ENCODE measurements around the gene ZDHHC7.
"Not testable (repeated sequence)": the region's sequence is repeated elsewhere in the genome, so short reads cannot be mapped to it uniquely, and the experiment has no call there.

Gene ZDHHC7

DNA sequence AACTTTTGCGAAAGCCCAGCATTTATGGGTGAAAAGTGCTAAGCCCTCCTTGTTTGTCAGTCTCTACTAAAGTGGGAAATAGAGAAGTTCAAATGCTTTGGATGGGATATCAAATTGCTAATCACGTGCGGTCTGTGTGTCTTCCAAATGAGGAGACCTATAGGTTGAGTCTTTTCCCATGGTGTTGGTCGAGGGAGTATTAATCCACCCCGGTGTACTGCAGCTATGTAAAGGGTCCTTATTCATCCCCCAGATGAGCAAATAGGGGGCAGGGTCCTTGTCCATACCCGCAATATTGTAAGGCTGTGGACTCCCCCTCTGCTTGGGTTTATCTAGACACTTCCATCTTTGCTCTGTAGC, 30.8 kb upstream of the ZDHHC7 start:
- DNase-seq: no peak

DNA sequence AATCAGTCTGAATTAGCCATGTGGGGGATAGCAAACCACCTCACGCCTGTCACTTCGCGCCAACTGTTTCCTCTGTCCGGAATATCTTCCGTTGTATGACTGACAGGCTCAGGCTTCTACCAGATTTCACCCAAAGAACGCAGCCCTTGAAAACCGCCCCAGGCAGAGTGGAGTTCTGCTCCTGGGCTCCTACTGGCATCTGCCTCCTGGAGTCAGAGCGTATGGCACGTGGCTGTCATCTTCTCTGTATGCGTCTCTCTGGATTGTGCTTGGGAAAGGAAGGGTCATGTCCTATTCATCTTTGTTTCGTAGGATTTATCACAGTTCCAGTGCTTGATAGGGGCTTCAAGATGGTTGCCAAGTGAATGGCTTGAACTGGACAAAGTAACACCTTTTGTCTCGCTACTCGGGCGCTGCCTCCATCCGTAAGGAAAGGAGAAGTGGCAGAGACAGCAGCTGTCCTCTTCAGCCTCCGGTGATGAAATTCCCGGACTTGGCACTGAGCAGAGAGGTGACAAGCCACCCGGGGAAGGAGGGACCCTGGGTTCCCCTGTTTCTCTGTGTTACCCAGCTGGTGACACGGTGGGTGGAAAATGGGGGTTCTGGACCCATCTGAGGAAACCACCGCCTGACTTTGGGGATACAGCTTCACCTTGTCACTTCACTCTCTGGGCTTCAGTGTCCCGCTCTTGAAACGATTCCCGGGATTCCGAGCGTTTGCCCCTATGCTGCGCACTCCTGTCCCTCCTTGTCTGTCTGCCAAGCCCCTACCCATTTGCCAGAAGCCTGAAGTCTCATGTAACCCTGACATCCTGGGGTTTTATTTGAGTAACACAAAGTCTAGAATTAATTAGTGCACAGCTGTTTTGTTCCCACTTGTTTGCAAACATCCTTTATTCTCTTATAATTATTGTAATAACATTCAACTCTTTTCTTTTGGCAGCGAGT, 30.2 kb upstream of the ZDHHC7 start:
- DNase-seq: no peak

DNA sequence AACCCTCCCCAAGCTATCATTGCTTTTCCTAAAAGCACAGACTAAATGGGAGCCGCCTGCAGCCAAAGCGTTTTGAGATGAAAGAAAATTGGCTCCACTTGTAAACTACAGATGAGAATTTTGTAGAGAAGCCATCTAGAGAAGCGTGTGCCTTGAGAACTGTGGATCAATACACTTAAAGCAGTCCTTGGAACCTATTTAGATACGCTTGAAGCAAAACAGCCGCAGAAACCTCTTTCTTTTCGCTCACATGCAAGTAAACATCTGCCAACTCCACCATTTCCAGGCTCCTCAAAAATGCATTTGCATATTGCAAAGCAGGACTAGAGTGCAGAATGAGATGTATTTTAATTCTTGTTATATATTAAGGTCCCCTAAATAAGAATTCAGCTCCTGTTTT, 29.4 kb upstream of the ZDHHC7 start:
- peak in 1 of 2 experiments; percentile 28 for DNase-seq

DNA sequence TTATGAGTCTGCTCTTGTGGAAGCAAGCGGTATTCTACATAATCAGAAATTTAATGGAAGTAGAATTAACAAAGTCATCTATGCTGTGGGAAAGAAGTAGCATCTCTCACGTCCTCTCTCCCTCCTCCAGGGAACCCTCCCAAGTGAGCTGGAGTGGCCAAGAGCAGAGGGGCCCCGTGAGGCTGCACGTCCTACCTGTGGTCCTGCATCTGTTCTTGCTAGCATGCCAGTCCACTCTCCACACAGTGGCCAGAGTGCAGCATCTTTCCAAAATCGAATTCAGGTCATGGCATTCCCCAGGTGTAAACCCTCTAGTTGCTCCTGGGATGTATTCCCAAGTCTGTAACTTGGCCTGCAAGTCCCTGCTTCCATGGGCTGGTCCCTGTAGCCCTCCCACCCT, 26.4 kb upstream of the ZDHHC7 start:
- no peak for DNase-seq

DNA sequence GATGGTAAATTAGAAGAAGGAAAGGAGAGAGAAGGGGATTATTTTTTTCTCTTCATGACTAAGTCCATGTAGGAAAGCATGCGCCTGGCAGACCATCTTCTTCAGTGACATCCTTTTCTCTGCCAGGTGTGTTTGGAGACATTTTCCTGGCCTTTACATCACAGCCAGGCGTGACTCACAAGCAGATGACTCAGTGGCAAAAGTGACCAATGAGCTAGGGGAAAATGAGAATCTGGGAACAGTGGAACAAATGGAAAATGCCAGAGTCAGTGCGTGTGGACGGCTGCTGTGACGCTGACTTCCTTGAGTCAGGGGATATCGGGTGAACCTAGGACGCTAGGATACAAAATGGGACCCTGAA, 25.7 kb upstream of the ZDHHC7 start:
- DNase-seq: no peak

DNA sequence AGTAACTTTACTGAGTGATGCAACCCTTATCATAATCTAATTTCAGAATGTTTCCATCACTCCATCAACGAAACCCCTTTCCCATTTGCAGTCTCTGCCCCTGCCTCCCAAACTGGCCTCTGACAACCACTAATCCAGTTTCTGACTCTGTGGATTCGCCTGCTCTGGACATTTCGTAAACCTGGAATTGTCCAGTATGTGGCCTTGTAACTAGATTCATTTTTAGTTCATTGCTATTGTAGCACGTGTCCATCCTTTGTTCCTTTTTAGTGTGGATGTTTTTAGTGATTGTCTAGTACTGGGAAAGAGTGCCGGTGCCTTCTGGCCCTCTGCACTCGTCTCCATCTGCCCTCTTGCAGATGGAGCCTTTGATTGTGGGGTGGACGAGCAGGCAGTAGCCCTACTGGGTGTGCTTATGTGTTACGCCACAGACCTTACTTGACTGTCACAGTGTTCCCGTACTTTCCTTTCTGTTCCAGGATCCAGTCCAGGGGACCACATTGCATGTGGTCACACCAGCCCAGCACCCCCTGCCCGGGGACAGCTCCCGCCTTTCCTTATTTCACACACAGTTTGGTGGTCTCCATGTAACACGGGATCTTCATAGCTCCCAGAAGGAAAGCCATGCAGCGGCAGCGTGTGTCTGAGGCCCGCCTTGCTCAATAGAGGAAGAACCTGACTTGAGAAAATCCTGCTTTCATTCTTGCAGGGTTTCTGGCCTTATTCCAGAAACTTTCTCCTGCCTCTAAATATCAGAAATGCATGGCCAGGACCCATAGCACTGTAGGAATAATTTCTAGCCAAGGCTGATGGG, 25.1 kb upstream of the ZDHHC7 start:
- no peak for DNase-seq

DNA sequence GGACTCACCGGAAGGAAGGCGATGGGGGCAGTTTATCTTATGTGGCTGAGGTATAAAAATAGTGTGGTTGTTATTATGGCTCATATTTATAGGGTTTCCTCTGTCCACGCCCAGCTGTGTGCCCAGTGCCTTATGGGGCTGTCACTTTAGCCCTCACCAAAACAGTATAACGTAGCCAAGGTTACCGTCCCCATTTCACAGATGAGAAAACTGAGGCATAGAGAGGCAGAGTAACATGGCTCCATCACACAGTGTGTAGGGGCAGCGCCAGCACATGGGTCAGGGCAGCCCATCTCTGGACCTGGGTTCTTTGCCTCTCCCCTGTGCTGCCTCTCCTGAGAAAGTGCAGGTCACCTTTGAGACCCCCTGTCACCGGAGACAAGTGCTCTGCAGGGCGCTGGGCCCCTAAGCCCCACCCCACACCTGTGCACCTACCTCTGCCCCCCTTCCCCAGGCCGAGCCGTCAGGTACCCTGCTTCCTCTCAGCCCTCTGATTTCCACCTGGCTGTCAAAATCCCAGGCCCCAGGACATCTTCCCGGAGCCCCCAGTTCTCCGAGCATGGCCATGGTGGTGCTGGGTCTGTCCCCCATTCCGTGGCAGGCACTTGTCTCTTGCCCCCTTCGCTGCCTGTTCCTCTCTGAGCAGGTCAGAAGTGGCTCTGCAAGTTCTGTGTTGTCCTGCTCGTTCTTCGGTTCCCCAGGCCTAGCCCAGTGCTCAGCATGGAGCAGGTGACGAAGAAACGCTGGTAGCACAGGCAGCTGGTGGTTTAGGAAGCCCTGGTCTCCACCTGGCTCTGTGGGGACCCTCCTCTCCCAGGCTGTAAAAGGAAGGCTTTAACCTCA, 23.5 kb upstream of the ZDHHC7 start:
- DNase-seq: no peak

DNA sequence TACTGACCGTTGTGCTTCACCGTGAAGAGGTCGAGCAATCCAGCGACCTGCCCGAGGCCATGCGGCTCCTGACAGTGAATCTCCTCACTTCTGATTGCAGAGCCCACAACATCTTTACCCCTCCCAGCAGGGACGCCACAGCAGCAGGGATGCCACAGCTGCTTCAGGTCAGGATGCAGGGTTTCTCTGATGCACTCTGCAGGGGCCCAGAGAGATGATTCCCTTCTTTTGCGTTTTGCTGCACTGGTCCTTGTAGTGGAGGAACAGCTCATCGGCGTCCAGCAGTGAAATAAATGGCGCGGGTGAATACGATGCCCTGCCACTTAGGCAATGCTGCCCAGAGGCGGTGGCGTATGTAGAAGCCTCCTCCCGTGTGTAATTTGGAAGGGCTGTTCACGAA, 21.8 kb upstream of the ZDHHC7 start:
- DNase-seq: no peak

DNA sequence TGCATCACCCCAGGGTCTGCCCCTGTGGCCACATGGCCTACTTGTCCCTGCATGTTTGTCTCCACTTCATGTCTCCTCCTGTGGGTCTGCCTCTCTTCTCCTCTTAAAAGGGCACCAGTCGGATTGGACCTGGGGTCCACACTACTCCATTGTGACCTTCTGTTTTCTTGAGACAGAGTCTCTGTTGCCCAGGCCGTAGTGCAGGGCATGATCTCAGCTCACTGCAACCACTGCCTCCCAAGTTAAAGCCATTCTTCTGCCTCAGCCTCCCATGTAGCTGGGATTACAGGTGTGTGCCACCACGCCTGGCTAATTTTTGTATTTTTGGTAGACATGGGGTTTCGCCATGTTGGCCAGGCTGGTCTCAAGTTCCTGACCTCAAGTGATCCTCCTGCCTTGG, 20.9 kb upstream of the ZDHHC7 start:
- not testable (repeated sequence) for DNase-seq

DNA sequence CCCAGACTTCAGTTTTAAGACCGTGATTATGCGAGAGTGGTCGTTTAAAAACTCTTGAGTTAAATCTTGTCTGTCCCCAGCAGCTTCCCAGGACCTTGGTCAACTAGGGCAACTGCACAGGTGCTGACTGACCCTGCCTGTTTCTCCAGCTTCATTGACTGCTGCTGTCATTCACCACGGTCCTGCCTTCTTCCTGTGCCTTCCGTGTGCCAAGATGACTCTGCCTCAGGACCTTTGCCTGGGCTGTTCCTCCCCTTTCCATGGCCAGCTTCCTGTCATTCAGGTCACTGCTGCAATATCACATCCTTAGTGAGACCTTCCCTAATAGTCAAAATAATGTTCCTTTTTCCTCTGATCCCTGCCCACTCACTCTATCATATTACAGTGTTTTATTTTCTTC, 20.1 kb upstream of the ZDHHC7 start:
- DNase-seq: no peak

DNA sequence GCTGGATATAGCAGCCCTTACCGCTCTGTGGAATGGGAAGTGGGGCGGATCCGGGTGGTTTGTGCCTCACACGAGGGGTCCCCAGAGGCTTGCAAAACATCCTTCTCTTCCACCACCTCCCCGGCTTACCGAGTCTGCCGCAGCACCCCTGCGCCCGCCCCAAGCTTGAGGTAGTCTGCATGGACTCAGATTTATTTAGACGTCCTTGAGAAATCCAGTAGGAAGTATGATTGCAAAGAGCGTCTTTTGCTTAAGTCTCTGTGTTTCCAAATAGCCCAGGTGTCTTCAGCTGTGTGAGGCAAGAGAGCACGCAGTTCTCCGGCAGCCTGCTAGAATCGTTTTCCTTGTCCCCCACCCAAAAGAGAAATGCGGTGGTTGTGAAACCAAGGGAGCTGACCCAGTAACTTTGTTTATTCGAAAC, 18.7 kb upstream of the ZDHHC7 start:
- no peak for DNase-seq

DNA sequence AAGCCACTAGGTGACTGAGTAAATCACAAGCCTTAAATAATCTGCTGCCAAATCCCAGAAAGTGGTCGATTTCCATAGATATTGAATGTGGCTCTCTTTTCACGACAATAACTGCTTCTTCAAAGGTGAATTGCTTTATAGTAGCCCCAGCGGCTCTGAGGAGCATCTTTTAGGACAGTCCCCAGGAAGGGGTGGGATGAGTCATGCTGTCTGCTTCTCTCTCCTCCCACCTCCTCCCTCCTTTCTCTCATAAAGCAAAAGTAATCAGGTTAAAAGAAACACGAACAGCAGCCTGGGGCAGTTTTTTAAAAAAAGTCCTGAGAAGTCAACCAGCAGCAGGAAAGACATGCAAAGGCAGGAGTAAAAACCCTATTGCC, 18.1 kb upstream of the ZDHHC7 start:
- DNase-seq: no peak

DNA sequence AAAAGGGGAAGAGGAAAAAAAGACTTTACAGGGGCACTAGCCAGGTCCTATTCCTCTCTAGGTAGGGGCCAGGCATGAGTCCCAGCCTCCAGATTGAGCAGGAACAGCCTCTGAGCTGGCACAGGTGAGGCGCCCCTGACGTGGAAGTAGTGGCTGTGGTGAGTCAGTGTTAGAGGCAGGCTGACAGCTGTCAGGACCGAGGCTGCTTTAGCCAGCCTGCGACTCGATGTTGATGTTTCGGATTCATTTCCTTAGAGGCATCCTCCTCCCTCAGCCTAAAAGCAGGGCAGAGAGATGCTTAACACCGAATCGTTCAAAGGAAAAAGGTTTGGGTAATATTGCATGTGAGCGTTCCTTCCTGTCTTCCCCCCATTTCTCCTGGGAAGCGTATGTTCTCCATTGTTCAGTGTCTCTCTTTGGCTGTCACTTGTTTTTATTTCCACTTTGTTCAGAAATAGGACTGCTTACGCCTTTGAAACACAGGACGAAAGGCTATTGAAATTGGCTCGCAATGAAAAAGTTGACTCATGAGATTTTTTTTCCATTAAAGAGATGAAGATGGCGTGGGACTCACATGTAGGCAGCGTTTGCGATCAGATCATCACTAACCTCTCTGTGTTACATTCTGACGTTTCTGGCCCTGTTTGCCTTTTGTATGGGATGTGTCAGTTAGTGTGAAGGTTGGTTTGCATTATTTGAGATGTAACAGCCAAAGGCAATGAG, 17.5 kb upstream of the ZDHHC7 start:
- no peak for DNase-seq

DNA sequence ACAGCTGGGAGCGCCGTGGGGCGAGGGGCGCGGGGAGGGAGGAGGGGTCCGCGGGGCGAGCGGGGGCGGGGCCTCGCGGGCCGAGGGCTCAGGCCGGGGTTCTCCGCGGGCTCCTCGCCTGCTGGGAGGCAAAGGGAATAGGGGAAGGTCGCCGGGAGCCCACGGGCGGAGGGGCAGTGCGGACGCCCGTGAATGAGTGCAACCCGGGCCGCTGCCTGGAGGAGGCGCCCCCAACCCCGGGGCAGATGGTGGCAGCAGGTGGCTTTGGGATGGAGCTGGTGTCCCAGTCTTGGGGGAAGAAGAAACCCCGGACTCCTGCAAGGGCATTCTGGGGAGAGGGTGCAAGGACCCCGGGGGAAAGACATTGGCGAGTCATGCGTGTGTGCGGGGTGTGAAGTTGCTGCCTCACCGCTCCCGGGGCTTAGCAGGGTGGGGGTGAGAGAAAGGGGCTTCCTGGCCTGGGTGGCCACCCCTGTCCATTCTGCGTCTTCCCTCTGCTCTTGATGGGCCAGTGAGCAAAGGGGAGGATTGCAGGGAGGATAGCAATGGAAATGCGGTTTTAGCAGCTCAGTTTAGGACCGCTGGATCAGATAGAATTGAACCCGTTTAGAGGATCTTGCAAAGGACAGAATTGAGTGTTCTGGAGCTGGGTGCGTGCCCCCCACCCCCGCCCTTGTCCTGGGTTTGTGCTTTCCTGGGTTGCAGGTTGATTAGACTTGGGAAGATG, 16.8 kb upstream of the ZDHHC7 start:
- no peak for DNase-seq

DNA sequence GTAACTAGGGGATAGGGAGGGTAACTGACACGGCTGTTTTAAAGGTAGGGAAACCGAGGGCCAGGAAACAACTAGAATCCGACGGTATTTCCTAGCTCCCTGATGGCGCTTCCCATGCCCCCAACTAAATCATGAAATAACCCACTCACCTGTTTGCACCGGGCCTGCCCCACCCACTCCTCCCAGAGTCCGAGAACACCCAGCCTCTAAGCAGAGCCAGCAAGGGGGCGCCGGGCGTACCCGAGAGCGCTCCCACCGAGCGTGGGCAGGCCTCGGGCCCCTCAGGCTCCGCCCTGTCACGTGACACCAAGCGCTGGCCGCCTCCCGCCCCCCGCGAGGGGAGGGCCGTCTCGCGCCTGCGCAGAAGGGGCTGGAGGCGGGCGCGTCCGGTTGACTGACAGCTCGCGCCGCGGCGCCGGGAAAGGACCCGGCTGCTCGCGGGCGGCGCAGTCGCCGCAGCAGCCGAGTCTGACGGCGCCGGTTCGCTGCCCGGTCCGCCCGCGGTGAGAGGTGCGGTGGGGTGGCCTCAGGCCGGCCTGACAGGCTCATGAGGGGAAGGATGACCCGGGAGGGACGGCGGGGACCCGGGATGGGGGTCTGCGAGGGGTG, 16.1 kb upstream of the ZDHHC7 start, which contains the start of gene KIAA0513:
Gene KIAA0513, plus strand, starts transcription at position 447 of the 609 bp plus-strand sequence. CDS start 39,277 bp downstream, outside the sequence.
- peak; percentile 70 to 87 for DNase-seq

DNA sequence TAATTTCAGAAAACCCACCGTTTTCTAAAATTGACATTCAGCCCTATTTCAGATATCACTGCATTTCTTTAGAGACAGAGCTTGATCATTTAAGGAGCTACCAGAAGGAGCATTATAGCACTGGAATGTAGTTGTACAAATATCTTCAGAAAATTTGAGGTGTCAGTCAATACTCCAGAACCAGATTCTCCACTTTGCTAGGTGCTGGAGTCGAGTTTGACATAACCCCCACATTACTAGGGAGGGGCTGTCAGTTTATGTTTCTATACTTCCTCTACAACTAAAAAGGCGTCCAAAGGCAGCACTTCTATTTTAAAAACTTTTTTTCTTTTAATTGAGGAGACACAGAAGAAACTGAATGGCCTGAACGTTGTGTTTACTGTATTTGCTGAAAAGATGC, 15.4 kb upstream of the ZDHHC7 start:
- no peak for DNase-seq

DNA sequence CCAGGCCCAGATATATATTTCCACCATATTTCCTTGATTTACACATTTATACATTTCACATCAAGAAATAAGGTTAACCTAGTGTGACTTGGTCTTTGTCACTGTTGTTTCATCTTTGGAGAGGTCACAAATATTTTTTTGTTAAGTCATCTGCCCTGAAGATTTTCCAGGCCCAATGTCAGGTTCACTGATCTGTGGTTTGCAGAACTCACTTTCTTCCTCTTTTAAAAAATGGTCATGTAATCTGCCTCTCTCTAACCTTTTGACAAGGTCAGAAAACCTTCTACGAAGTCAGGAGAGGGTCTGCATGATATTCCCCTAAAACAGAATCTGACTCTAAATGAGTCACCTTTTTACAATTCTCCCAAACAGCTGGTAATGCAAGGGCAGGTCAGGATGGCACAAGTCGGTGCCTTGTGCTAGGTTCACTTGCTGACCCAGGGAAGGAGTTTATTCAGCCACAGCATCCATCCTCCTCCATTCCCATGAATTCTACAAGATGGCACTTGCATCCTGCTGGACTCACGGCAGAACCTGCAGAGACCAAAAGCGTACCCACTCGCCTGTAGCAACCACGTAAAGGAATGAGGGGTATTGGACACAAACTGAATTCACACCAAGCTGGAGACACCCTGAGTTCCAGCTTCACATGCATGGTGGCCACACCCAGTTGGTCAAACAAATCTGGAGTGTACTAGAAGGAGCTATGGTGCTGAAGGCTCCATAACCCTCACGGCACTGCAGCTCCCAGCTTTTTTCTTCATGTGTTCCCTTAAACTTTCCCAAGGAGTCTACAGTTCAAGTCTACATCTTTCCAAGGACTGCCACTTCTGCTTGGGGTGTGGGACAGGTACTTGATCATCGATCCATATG, 14.7 kb upstream of the ZDHHC7 start:
- DNase-seq: no peak

DNA sequence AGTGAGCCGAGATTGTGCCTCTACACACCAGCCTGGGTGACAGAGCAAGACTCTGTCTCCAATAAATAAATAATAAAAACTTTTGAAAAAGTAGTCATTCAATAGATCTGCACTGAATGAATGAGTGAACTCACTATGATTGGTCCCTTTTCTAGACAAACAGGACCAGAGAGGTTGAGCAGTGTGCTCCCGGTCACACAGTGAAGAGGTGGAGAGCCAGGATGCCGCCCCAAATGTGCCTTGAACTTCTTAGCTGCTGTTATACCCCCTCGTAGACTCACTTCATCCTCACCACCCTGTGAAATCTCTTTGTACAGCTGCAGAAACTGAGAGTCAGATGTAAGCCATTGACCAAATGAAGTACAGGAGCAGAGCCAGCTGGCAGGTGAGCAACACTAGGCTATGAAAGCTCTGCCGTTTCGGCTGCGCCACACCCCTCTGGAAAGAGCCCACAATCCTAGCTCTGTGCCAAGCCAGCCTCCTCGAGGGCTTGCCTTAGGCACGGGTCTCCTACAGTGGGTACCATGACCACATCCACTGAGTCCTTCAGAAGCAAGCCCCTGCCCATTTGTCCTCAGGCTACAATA, 8.4 kb upstream of the ZDHHC7 start:
- DNase-seq: no peak

DNA sequence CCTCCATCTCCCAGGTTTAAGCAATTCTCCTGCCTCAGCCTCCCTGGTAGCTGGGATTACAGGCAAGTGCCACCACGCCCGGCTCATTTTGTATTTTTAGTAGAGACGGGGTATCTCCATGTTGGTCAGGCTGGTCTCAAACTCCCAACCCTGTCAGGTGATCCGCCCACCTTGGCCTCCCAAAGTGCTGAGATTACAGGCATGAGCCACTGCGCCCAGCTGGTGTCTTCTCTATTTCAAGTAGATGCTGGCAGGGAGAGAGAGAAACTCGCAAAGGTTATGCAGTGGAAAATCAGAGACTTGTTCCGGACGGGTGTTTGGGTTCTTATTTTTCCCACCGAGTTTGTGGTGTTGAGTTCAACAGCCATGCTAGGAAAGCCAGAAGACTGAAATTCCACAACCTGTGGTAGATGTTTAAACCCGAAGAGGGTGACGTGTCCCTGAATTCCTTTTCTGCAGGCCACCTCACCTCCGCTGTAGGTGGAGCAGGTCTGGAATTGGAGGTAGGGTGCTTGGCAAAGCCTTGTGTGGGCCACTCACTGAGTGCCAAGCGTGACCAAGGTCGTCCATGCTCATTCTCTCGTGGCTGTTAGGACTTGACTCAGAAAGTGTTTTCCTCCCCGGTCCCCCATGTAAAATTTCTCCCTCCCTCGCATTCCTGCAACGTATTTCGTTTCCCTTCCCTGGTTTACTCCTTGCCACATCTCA, 7.3 kb upstream of the ZDHHC7 start:
- DNase-seq: no peak
